HCT116 (cell line): ENCODE results near the gene SDK2. TPM values are rescaled to one million over a fixed set of nuclear protein-coding genes. Genes with fewer than 3 reads are reported as not detected.

Source experiments
- ATAC-seq: fragments of 200-7000 bp; cut with Tn5 transposase; 2 replicates; pipeline ENCODE4 v1.9.1; 2020; ENCODE audit warnings: mild to moderate bottlenecking, moderate library complexity
- BruUV-seq: library from RNA; stranded (reverse); fragments of 400-500 nt; replicated peaks from 2 replicates; lab custom pipeline; 2021; lab: Mats Ljungman, UMichigan
- CTCF ChIA-PET: fragments of 300-600 bp; sonication (Branson Sonifier 250); formaldehyde crosslinking; loops from one replicate; lab custom pipeline; 2021; ENCODE audit warnings: antibody characterized with exemption; lab: Charles Lee
- POLR2A ChIA-PET: fragments of 300-600, 350-600 bp; sonication (Branson Sonifier 250); formaldehyde crosslinking; loops from one replicate; lab custom pipeline; 2021; ENCODE audit warnings: antibody characterized with exemption; lab: Charles Lee
- RAD21 ChIA-PET, 2 experiments: fragments of 300-600 bp; sonication (Branson Sonifier 250); formaldehyde crosslinking; loops; one replicate each; lab custom pipeline; 2023; ENCODE audit warnings: low total read pairs in 2 of 2; ENCODE audit not compliant: uncharacterized antibody in 2 of 2, unreplicated experiment in 2 of 2, low non-redundant PET in 1 of 2; lab: Charles Lee
- DNase-seq: peaks from one replicate; pipeline ENCODE4 v3.0.0-alpha.2; 2010; ENCODE audit warnings: low read depth, low spot score
- H2AFZ ChIP-seq: fragments of 200-600 bp; shearing (Covaris generic), sonication (generic); 2 replicates; pipeline ENCODE4 v1.6.1; 2017; ENCODE audit warnings: low read depth, mixed run types, mixed read lengths, antibody characterized with exemption, low read length; ENCODE audit not compliant: poor library complexity, severe bottlenecking
- H3K27ac ChIP-seq: 2 replicates; pipeline ENCODE4 v1.5.1; 2012; ENCODE audit warnings: low read depth, low read length
- H3K27me3 ChIP-seq: fragments of 200-600 bp; sonication (generic); 2 replicates; pipeline ENCODE4 v1.6.1; 2016; ENCODE audit warnings: mixed run types, low read length, mixed read lengths; ENCODE audit not compliant: insufficient read depth
- H3K36me3 ChIP-seq, 2 experiments: fragments of 200-500 bp in 1 of 2; fragments of 200-600 bp in 1 of 2; sonication (Bioruptor generic) in 1 of 2; sonication (generic) in 1 of 2; 2 replicates each; pipeline versions ENCODE4 v1.5.1 to v1.6.1; 2014 to 2016; ENCODE audit warnings: low read length in 2 of 2, inconsistent platforms in 1 of 2, mixed read lengths in 1 of 2, mixed run types in 1 of 2; ENCODE audit not compliant: insufficient read depth in 2 of 2, control insufficient read depth in 1 of 2
- H3K4me1 ChIP-seq, 2 experiments: fragments of 200-600 bp in 1 of 2; sonication (generic) in 1 of 2; 2 replicates each; pipeline versions ENCODE4 v1.5.1 to v1.6.1; 2012 to 2017; ENCODE audit warnings: low read length in 2 of 2, inconsistent platforms in 1 of 2, mild to moderate bottlenecking in 1 of 2, mixed read lengths in 1 of 2, mixed run types in 1 of 2, moderate library complexity in 1 of 2; ENCODE audit not compliant: insufficient read depth in 2 of 2, control insufficient read depth in 1 of 2
- H3K4me2 ChIP-seq: fragments of 200-600 bp; sonication (generic); 2 replicates; pipeline ENCODE4 v1.6.1; 2017; ENCODE audit warnings: mixed run types, low read length, mixed read lengths
- H3K4me3 ChIP-seq, 2 experiments: fragments of 200-600 bp in 1 of 2; sonication (generic) in 1 of 2; replicated peaks in 1 of 2; 2 replicates each; pipeline ENCODE4 v1.5.1; 2011 to 2016; ENCODE audit warnings: low read length in 2 of 2, control low read depth in 1 of 2, low read depth in 1 of 2, mild to moderate bottlenecking in 1 of 2, mixed read lengths in 1 of 2, mixed run types in 1 of 2
- H3K79me2 ChIP-seq: fragments of 200-600 bp; sonication (generic); 2 replicates; pipeline ENCODE4 v1.6.1; 2017; ENCODE audit warnings: mild to moderate bottlenecking, mixed run types, low read length, moderate library complexity, mixed read lengths; ENCODE audit not compliant: insufficient read depth
- H3K9ac ChIP-seq: fragments of 200-600 bp; sonication (generic); 2 replicates; pipeline ENCODE4 v1.6.1; 2016; ENCODE audit warnings: low read length, mixed read lengths
- H3K9me2 ChIP-seq: fragments of 200-600 bp; sonication (generic), shearing (Covaris generic); 2 replicates; pipeline ENCODE4 v1.6.1; 2017; ENCODE audit warnings: mixed run types, mild to moderate bottlenecking, moderate library complexity; ENCODE audit not compliant: insufficient read depth
- H3K9me3 ChIP-seq, 2 experiments: fragments of 200-500 bp in 1 of 2; fragments of 200-600 bp in 1 of 2; sonication (Bioruptor generic) in 1 of 2; sonication (generic) in 1 of 2; 2 replicates each; pipeline ENCODE4 v1.6.1; 2014 to 2017; ENCODE audit warnings: low read length in 2 of 2, mixed read lengths in 2 of 2, inconsistent platforms in 1 of 2, low read depth in 1 of 2, mild to moderate bottlenecking in 1 of 2, mixed run types in 1 of 2, moderate library complexity in 1 of 2; ENCODE audit not compliant: control insufficient read depth in 1 of 2, insufficient read depth in 1 of 2
- H4K20me1 ChIP-seq: fragments of 200-600 bp; sonication (generic), shearing (Covaris generic); 2 replicates; pipeline ENCODE4 v1.6.1; 2017; ENCODE audit warnings: mixed run types, mild to moderate bottlenecking, moderate library complexity; ENCODE audit not compliant: insufficient read depth
- ATF3 ChIP-seq: IDR thresholded peaks from 2 replicates; pipeline ENCODE4 v1.6.1; 2012
- CBX3 ChIP-seq: IDR thresholded peaks from 2 replicates; pipeline ENCODE4 v1.6.1; 2012; ENCODE audit warnings: low read depth
- CTCF ChIP-seq, 3 experiments: fragments of 200-600 bp in 1 of 3; sonication (generic) in 1 of 3; IDR thresholded peaks in 2 of 3; conservative IDR thresholded peaks in 1 of 3; 2 replicates each; pipeline ENCODE4 v1.5.1; 2012 to 2017; ENCODE audit warnings: low read depth in 2 of 3, low read length in 2 of 3, antibody characterized with exemption in 1 of 3, borderline replicate concordance in 1 of 3, control low read depth in 1 of 3, mild to moderate bottlenecking in 1 of 3, mixed read lengths in 1 of 3, mixed run types in 1 of 3, moderate library complexity in 1 of 3; ENCODE audit not compliant: insufficient read depth in 1 of 3
- EGR1 ChIP-seq: IDR thresholded peaks from 2 replicates; pipeline ENCODE4 v1.6.1; 2012; ENCODE audit warnings: low read depth
- EZH2phosphoT487 ChIP-seq: fragments of 200-600 bp; IDR thresholded peaks from 2 replicates; pipeline ENCODE4 v1.6.1; 2018; ENCODE audit warnings: antibody characterized with exemption, borderline replicate concordance
- FOSL1 ChIP-seq: IDR thresholded peaks from 2 replicates; pipeline ENCODE4 v1.6.1; 2012; ENCODE audit warnings: low read depth
- JUND ChIP-seq: IDR thresholded peaks from 2 replicates; pipeline ENCODE4 v1.6.1; 2012
- POLR2A ChIP-seq: IDR thresholded peaks from 2 replicates; pipeline ENCODE4 v1.7.0; 2011; ENCODE audit warnings: borderline replicate concordance; ENCODE audit not compliant: insufficient read depth, insufficient read length; ENCODE audit errors: extremely low read depth
- POLR2AphosphoS5 ChIP-seq: IDR thresholded peaks from 2 replicates; pipeline ENCODE4 v1.6.1; 2011; ENCODE audit warnings: mild to moderate bottlenecking, low read depth, low read length, moderate library complexity
- RAD21 ChIP-seq: IDR thresholded peaks from 2 replicates; pipeline ENCODE4 v1.6.1; 2012; ENCODE audit warnings: low read depth, mild to moderate bottlenecking
- REST ChIP-seq: IDR thresholded peaks from 2 replicates; pipeline ENCODE4 v1.6.1; 2012; ENCODE audit warnings: low read depth
- SIN3A ChIP-seq: IDR thresholded peaks from 2 replicates; pipeline ENCODE4 v1.6.1; 2012; ENCODE audit warnings: low read depth
- SP1 ChIP-seq: IDR thresholded peaks from 2 replicates; pipeline ENCODE4 v1.6.1; 2012; ENCODE audit warnings: low read depth
- SRF ChIP-seq: IDR thresholded peaks from 2 replicates; pipeline ENCODE4 v1.6.1; 2012; ENCODE audit warnings: low read depth
- TCF7L2 ChIP-seq: IDR thresholded peaks from 2 replicates; pipeline ENCODE4 v1.7.0; 2011; ENCODE audit warnings: borderline replicate concordance, inconsistent platforms; ENCODE audit not compliant: insufficient read depth, insufficient read length; ENCODE audit errors: extremely low read depth
- ZFX ChIP-seq: fragments of 450-650 bp; IDR thresholded peaks from 2 replicates; pipeline ENCODE4 v1.6.1; 2017
- ZNF274 ChIP-seq: fragments of 200-500 bp; sonication (Bioruptor generic); IDR thresholded peaks from 2 replicates; pipeline ENCODE4 v1.6.1; 2014; ENCODE audit warnings: mild to moderate bottlenecking, low read depth, low read length, inconsistent platforms
- intact Hi-C: fragments of 100-400 bp; cut with micrococcal nuclease; formaldehyde crosslinking; loops from 2 replicates; pipeline ENCODE4 v1.10.0; 2022
- total RNA-seq: library from RNA; stranded (reverse); gene quantifications from one replicate; pipeline ENCODE4 v1.2.1, GENCODE V29; 2021; ENCODE audit not compliant: unreplicated experiment

Gene SDK2
- total RNA-seq, 1 experiment from 2014 or later: 0.10 TPM

- H3K9me2 ChIP-seq: no peaks in the 10 kb centered on the region
- ATAC-seq (no peak), DNase-seq (no peak)
- H3K79me2 ChIP-seq: no peaks in the 10 kb centered on the region
- no peak overlapping the region for H3K4me3 ChIP-seq
- H3K4me1 ChIP-seq: peaks cover 0 to 4% of the 10 kb centered on the region in 2 experiments; a peak in 2 of 4 replicates
- no peak overlapping the region for H3K4me2 ChIP-seq
- H4K20me1 ChIP-seq: no peaks in the 10 kb centered on the region
- H3K9ac ChIP-seq: no peak overlapping the region
- ChIA-PET RAD21 (no interaction called here), CTCF (interaction anchor here (1.0 to 2.4 kb wide), 3 partner anchors 10 to 768 kb away, joined by 3 to 12 read pairs (median 10); no protein-coding TSS in a partner anchor), POLR2A (no interaction called here)
- no peaks in the 10 kb centered on the region for H3K36me3 ChIP-seq
- no peaks in the 10 kb centered on the region for H3K9me3 ChIP-seq
- BruUV-seq: no TSS peak
- no peak for TF ChIP-seq EZH2phosphoT487
- no peak for TF ChIP-seq TCF7L2
- TF ChIP-seq ATF3: no peak
- no peak for TF ChIP-seq POLR2AphosphoS5
- TF ChIP-seq SIN3A: no peak
- no peak for TF ChIP-seq SRF
- no peak for TF ChIP-seq SP1
- TF ChIP-seq CBX3: no peak
- no peak for TF ChIP-seq CTCF (IDR thresholded peaks at IDR 0.05 in 2 of 3, conservative IDR thresholded peaks at IDR 0.05 in 1 of 3; ENCODE audit: borderline replicate concordance in 1 of 3, insufficient read depth in 1 of 3, low read depth in 2 of 3, low read length in 2 of 3)
- no peak for TF ChIP-seq POLR2A
- TF ChIP-seq ZNF274: no peak
- TF ChIP-seq RAD21: no peak
- TF ChIP-seq EGR1: no peak
- no peak for TF ChIP-seq ZFX
- no peak for TF ChIP-seq FOSL1
- no peak for TF ChIP-seq JUND
- no peak for TF ChIP-seq REST
- H3K27ac ChIP-seq: no peak overlapping the region
- intact Hi-C loops: no loop called here
- no peak overlapping the region for H2AFZ ChIP-seq
- H3K27me3 ChIP-seq: 0 out of 2 replicates have a peak, but pooled peaks cover 4% of the 10 kb centered on the region
Observed at GRCh38 chr17:73431401-73432205, 212.6 kb downstream of the SDK2 start.
